Measurements from ENCODE around the gene BAIAP2L2. TPM values are rescaled to one million over a fixed set of nuclear protein-coding genes. Genes with fewer than 3 reads are reported as not detected.

The BAIAP2L2 gene
- total and polyA plus RNA-seq, 7 donors, result 0.16 to 48.7 (median 0.71) TPM

DNA sequence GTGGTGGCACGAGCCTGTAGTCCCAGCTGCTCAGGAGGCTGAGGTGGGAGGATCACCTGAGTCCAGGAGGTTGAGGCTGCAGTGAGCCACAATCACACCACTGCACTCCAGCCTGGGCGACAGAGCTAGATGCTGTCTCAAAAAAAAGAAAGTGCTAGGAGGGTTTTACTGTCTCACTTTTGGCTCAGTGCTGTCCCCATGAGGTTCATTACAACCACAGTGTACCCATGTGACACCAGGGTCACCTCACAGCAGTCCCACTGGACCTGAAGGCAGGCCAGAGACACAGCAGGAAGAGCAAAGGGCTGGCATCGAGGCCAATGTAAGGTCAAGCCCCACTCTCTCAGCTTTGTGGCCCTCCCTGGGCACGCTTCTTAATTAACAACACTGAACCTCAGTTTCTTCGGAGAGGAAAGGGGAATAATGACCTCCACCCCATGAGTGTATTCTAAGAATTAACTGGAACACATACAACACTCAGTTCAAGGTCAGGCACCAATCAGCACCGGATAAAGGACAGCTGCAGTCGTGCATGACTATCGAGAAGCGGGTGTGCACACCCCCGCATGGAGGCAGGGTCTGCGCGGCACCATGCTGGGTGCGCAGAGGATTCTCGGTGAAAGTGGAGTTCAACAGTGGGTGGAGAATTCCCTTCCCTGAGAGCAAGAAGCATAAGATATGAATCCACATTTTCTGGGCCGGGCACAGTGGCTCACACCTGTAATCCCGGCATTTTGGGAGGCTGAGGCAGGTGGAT, 30.9 kb upstream of the BAIAP2L2 start:
- Histone ChIP-seq H3K9me3 (no peaks in the 10 kb centered on the region), H3K27me3 (no peaks in the 10 kb centered on the region), H3K4me3 (no peak overlapping the region), H3K4me1 (peaks cover 0 to 2% (median 0%) of the 10 kb centered on the region in 4 donors), H3K36me3 (peaks cover 0 to 11% (median 2%) of the 10 kb centered on the region in 4 donors), H3K27ac (no peak overlapping the region)
- intact Hi-C loops (cut with DNase I), result no loop called here
- 93% methylated on average over 16 of the region's 16 CpGs for WGBS, 2 donors
- TF ChIP-seq POLR2AphosphoS5 (IDR thresholded peaks at IDR 0.05), result no peak
- TF ChIP-seq POLR2A (IDR thresholded peaks at IDR 0.05), result no peak
- TF ChIP-seq EP300 (IDR thresholded peaks at IDR 0.05), result no peak
- TF ChIP-seq, protein P1, sequence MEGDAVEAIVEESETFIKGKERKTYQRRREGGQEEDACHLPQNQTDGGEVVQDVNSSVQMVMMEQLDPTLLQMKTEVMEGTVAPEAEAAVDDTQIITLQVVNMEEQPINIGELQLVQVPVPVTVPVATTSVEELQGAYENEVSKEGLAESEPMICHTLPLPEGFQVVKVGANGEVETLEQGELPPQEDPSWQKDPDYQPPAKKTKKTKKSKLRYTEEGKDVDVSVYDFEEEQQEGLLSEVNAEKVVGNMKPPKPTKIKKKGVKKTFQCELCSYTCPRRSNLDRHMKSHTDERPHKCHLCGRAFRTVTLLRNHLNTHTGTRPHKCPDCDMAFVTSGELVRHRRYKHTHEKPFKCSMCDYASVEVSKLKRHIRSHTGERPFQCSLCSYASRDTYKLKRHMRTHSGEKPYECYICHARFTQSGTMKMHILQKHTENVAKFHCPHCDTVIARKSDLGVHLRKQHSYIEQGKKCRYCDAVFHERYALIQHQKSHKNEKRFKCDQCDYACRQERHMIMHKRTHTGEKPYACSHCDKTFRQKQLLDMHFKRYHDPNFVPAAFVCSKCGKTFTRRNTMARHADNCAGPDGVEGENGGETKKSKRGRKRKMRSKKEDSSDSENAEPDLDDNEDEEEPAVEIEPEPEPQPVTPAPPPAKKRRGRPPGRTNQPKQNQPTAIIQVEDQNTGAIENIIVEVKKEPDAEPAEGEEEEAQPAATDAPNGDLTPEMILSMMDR (IDR thresholded peaks at IDR 0.05), result no peak
- peak; percentile 29 for DNase-seq

DNA sequence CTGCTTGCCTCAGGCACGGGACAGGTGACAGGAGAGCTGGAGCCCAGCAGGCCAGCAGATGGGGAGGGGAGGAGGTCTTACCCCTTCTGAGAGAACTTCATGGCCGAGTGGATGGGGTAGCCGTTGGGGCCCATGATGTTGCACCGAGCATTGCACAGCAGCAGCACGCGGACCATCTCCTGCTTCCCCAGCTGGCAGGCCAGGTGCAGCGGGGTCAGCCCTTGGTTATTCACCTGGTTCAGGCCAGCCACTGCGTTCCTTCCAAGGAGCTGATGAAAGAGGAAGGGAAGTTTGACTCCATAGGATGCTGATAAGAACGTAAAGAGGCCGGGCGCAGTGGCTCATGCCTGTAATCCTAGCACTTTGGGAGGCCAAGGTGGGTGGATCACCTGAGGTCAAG, 29.4 kb upstream of the BAIAP2L2 start:
- Histone ChIP-seq H3K9me3 (no peaks in the 10 kb centered on the region), H3K27ac (no peak overlapping the region), H3K4me3 (no peak overlapping the region), H3K27me3 (no peaks in the 10 kb centered on the region), H3K36me3 (peaks cover 0 to 20% (median 2%) of the 10 kb centered on the region in 4 donors), H3K4me1 (peaks cover 0 to 3% (median 0%) of the 10 kb centered on the region in 4 donors)
- intact Hi-C loops (cut with DNase I), result no loop called here
- WGBS, 2 donors, result 96 to 98% methylated on average over 11 of the region's 11 CpGs
- DNase-seq, result peak; percentile 42
- no peak for TF ChIP-seq POLR2A (IDR thresholded peaks at IDR 0.05)
- no peak for TF ChIP-seq EP300 (IDR thresholded peaks at IDR 0.05)
- TF ChIP-seq, protein P1 (IDR thresholded peaks at IDR 0.05), result no peak
- TF ChIP-seq POLR2AphosphoS5 (IDR thresholded peaks at IDR 0.05), result no peak

DNA sequence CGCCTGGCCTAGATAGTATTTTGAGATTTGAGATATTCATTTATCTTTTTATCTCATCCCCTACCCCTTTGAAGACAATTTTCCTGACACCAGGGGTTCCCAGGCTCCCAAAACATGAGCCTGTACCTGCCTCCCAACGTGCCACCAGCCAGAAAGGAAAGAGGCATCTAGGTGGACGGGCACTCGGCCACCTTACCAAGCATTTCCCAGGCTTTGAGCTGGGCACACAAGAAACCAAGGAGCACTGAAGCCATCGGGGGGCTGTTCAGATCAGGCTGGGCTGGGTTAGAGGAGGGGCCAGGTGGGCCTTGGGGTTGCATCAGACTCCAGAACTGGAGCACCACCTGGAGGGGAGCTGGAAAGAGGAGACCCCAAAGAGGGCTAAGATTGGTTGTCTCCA, 28.5 kb upstream of the BAIAP2L2 start:
- Histone ChIP-seq H3K27me3 (no peaks in the 10 kb centered on the region), H3K4me3 (no peak overlapping the region), H3K9me3 (no peaks in the 10 kb centered on the region), H3K27ac (no peak overlapping the region), H3K36me3 (peaks cover 0 to 24% (median 2%) of the 10 kb centered on the region in 4 donors), H3K4me1 (peaks cover 0 to 3% (median 0%) of the 10 kb centered on the region in 4 donors)
- DNase-seq, result peak; percentile 38
- intact Hi-C loops (cut with DNase I), result no loop called here
- TF ChIP-seq, protein P1 (IDR thresholded peaks at IDR 0.05), result no peak
- TF ChIP-seq POLR2A (IDR thresholded peaks at IDR 0.05) (no peak), EP300 (IDR thresholded peaks at IDR 0.05) (no peak), POLR2AphosphoS5 (IDR thresholded peaks at IDR 0.05) (no peak)
- 84 to 93% methylated on average over 5 of the region's 5 CpGs for WGBS, 2 donors

DNA sequence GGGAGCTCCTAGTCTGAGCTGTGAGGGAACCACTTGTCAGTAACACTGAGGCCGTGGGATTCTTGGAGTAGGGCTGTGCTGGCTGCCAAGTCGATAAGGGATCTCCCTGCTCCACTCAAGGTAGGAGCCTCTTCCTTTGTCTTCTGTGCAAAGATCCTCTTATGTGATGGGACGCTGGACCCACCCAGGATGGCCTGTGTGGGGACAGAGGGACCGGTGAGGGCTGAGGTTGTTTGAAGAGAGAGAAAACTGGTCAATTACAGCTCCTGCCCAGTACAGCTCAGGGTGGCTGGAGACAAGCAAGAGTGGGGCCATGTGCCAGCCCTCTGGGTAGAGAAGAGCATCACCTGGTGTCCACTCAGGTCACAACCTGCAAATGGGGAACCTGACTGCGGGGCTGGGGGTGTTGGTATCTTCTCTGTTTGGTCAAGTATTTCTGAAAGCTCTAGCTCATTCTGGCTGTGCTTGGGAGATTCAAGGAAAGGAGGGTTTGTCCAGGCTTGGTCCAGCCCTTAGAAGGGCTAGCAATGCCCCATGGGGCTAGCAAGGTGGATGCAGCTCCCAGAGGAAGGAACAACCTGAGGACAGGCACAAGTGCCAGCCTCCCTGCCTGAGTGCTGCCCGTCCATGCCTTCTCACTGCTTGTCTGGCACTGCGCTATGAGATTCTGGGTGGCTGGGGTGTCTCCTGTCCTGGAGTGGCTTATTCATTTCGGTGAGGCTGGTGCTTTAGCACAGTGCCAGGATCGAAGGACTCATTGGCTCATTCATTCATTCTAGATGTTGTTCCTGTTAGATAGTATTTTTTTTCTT, 27.6 kb upstream of the BAIAP2L2 start:
- 95% methylated on average over 9 of the region's 9 CpGs for WGBS, 2 donors
- Histone ChIP-seq H3K36me3 (peaks cover 0 to 30% (median 2%) of the 10 kb centered on the region in 4 donors), H3K4me1 (peaks cover 0 to 3% (median 0%) of the 10 kb centered on the region in 4 donors), H3K4me3 (no peak overlapping the region), H3K9me3 (no peaks in the 10 kb centered on the region), H3K27me3 (no peaks in the 10 kb centered on the region), H3K27ac (no peak overlapping the region)
- DNase-seq, result peak; percentile 50
- TF ChIP-seq POLR2A (IDR thresholded peaks at IDR 0.05) (no peak), EP300 (IDR thresholded peaks at IDR 0.05) (no peak), POLR2AphosphoS5 (IDR thresholded peaks at IDR 0.05) (no peak)
- TF ChIP-seq, protein P1 (IDR thresholded peaks at IDR 0.05), result no peak
- intact Hi-C loops (cut with DNase I), result no loop called here
